HEK293T (cell line): Measurements from ENCODE around the gene SLC25A21.

ENCODE experiments used
- BHLHE40 ChIP-seq: fragments of 450-650 bp; IDR thresholded peaks from 2 replicates; pipeline ENCODE4 v1.6.1; 2016; ENCODE audit warnings: mild to moderate bottlenecking, moderate library complexity, borderline replicate concordance
- CTBP1 ChIP-seq: fragments of 450-650 bp; IDR thresholded peaks from 2 replicates; pipeline ENCODE4 v1.6.1; 2016; ENCODE audit warnings: borderline replicate concordance
- FOXA1 ChIP-seq: fragments of 450-650 bp; IDR thresholded peaks from 2 replicates; pipeline ENCODE4 v1.6.1; 2016; ENCODE audit warnings: mild to moderate bottlenecking
- FOXK2 ChIP-seq: fragments of 450-650 bp; IDR thresholded peaks from 2 replicates; pipeline ENCODE4 v1.6.1; 2016; ENCODE audit warnings: mild to moderate bottlenecking
- FOXM1 ChIP-seq: fragments of 450-650 bp; IDR thresholded peaks from 2 replicates; pipeline ENCODE4 v1.6.1; 2017; ENCODE audit warnings: mild to moderate bottlenecking, borderline replicate concordance
- HDGF ChIP-seq: fragments of 450-650 bp; IDR thresholded peaks from 2 replicates; pipeline ENCODE4 v1.6.1; 2017; ENCODE audit warnings: antibody characterized with exemption, borderline replicate concordance
- L3MBTL2 ChIP-seq: fragments of 450-650 bp; conservative IDR thresholded peaks from 2 replicates; pipeline ENCODE4 v1.6.1; 2016; ENCODE audit warnings: mild to moderate bottlenecking
- LEF1 ChIP-seq: fragments of 450-650 bp; IDR thresholded peaks from 2 replicates; pipeline ENCODE4 v1.6.1; 2017; ENCODE audit warnings: mild to moderate bottlenecking, borderline replicate concordance
- NFRKB ChIP-seq: fragments of 450-650 bp; IDR thresholded peaks from 2 replicates; pipeline ENCODE4 v1.6.1; 2016; ENCODE audit warnings: mild to moderate bottlenecking, moderate library complexity
- SP1 ChIP-seq: fragments of 450-650 bp; IDR thresholded peaks from 2 replicates; pipeline ENCODE4 v1.6.1; 2017
- SUZ12 ChIP-seq: fragments of 450-650 bp; IDR thresholded peaks from 2 replicates; pipeline ENCODE4 v1.6.1; 2016; ENCODE audit warnings: mild to moderate bottlenecking
- TARDBP ChIP-seq: fragments of 450-650 bp; IDR thresholded peaks from 2 replicates; pipeline ENCODE4 v1.6.1; 2016
- ZNF384 ChIP-seq: fragments of 450-650 bp; IDR thresholded peaks from 2 replicates; pipeline ENCODE4 v1.6.1; 2016
- TF ChIP-seq, protein P1 (sequence below): fragments of 450-650 bp; IDR thresholded peaks from 2 replicates; pipeline ENCODE4 v1.6.1; 2016

DNA sequence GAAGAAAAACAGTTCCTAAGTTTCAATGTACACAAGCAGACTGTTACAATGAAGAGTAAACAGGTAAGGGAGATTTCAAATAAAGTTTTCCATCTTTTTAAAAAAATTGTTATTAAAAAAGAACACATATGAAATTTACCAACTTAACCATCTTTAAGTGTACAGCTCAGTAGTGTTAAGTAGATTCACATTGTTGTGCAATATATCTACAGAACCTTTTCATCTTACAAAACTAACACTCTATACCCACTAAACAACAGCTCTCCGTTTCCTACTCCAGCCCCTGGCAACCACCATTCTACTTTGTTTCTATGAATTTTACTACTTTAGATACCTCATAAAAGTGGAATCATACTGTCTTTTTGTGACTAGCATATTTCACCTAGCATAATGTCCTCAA, 139.5 kb downstream of the SLC25A21 start:
- TF ChIP-seq SUZ12 (no peak), BHLHE40 (no peak), FOXM1 (no peak), L3MBTL2 (no peak), FOXA1 (no peak), SP1 (no peak), FOXK2 (no peak), ZNF384 (no peak), LEF1 (no peak), TARDBP (no peak), NFRKB (no peak), HDGF (no peak), CTBP1 (no peak; the same call in 1 of the 2 replicates)
- TF ChIP-seq, protein P1, sequence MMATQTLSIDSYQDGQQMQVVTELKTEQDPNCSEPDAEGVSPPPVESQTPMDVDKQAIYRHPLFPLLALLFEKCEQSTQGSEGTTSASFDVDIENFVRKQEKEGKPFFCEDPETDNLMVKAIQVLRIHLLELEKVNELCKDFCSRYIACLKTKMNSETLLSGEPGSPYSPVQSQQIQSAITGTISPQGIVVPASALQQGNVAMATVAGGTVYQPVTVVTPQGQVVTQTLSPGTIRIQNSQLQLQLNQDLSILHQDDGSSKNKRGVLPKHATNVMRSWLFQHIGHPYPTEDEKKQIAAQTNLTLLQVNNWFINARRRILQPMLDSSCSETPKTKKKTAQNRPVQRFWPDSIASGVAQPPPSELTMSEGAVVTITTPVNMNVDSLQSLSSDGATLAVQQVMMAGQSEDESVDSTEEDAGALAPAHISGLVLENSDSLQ: peak; percentile 22; the same call in 1 of the 2 replicates
